Upper lobe of left lung (tissue), 6 donors: ENCODE results near the gene DNASE1L1. TPM values are rescaled to one million over a fixed set of nuclear protein-coding genes. Genes with fewer than 3 reads are reported as not detected.

Experiments
- ATAC-seq, 2 donors: fragments of 200-7000 bp; cut with Tn5 transposase; one replicate each; pipeline ENCODE4 v1.9.1; 2022; ENCODE audit warnings: mild to moderate bottlenecking in 2 of 2, moderate library complexity in 2 of 2; ENCODE audit not compliant: low FRiP score in 2 of 2
- DNase-seq, 2 donors: peaks; one replicate each; pipeline ENCODE4 v3.0.0-alpha.2; 2019 to 2020
- H3K27ac ChIP-seq, 4 donors: fragments of 200-600 bp; sonication (generic); one replicate each; pipeline ENCODE4 v1.5.1; 2016 to 2019
- H3K27me3 ChIP-seq, 4 donors: fragments of 200-600 bp; sonication (generic); one replicate each; pipeline ENCODE4 v1.5.1; 2017 to 2019
- H3K36me3 ChIP-seq, 4 donors: fragments of 200-600 bp; sonication (generic); one replicate each; pipeline ENCODE4 v1.5.1; 2016 to 2019
- H3K4me1 ChIP-seq, 4 donors: fragments of 200-600 bp; sonication (generic); one replicate each; pipeline ENCODE4 v1.5.1; 2018 to 2019
- H3K4me3 ChIP-seq, 4 donors: fragments of 200-600 bp; sonication (generic); one replicate each; pipeline ENCODE4 v1.5.1; 2017 to 2019; ENCODE audit warnings: mild to moderate bottlenecking in 2 of 4, moderate library complexity in 1 of 4
- H3K9me3 ChIP-seq, 4 donors: fragments of 200-600 bp; sonication (generic); one replicate each; pipeline ENCODE4 v1.5.1; 2018 to 2019
- EP300 ChIP-seq, 4 donors: sonication (generic); formaldehyde crosslinking; IDR thresholded peaks; one replicate each; pipeline ENCODE4 v1.5.1; 2017; ENCODE audit warnings: antibody characterized with exemption in 4 of 4, control low read depth in 2 of 4
- POLR2A ChIP-seq, 4 donors: fragments of 450-650 bp; IDR thresholded peaks; one replicate each; pipeline ENCODE4 v1.5.1; 2016 to 2017; ENCODE audit warnings: antibody characterized with exemption in 4 of 4, mild to moderate bottlenecking in 2 of 4
- POLR2AphosphoS5 ChIP-seq, 2 donors: sonication (generic); formaldehyde crosslinking; IDR thresholded peaks; one replicate each; pipeline ENCODE4 v1.5.1; 2017; ENCODE audit warnings: antibody characterized with exemption in 2 of 2
- WGBS, 2 donors: methylation state at CpG; one replicate each; pipeline ENCODE4 v1.1.5; 2017 to 2018; 5-methylcytosine and 5-hydroxymethylcytosine counted together
- total RNA-seq, 6 donors: library from RNA; depleted of rRNA in 4 of 6; stranded (reverse); fragments of >200 nt in 4 of 6; gene quantifications; one replicate each; pipeline versions ENCODE4 v1.1.0 to v1.2.1, GENCODE V29; 2016 to 2021
- TF ChIP-seq, protein P1 (sequence below), 6 experiments: fragments of 450-650 bp in 4 of 6; fragments of 200-600 bp in 2 of 6; sonication (generic) in 2 of 6; IDR thresholded peaks; one replicate each; pipeline ENCODE4 v1.5.1; 2016 to 2019; ENCODE audit warnings: antibody characterized with exemption in 6 of 6
- donor health status: DM: no; HTN: no; CAD: no; lungs with moderate emphysema.
- donor health status: DM: no; HTN: yes; CAD: no; lungs with severe emphysema.

Gene DNASE1L1
- total RNA-seq, 6 donors from 2014 or later, result 18.9 to 55.5 (median 48.2) TPM

DNA sequence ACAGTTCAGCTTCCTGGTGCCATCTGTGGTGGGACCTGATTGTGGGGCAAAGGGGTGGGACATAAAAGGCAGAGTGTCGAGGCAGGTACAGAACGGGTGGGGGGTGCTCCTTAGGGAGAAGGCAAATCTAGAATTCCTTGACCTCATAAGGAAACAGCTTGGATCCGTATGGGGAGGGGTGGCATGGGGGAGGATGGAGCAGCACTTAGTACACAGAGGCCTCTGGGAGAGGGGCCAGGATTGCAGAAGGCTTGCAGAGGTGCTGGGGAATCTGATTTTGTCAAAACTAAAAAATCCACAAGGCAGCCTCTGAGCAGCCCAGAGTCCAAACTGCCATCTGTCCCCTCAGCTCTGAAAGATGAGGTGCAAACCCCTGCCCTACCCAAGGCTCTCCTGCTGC lies 32.3 kb downstream of the DNASE1L1 start:
- Histone ChIP-seq H3K9me3 (peaks cover 0 to 13% (median 0%) of the 10 kb centered on the region in 4 donors), H3K27me3 (peaks cover 0 to 5% (median 0%) of the 10 kb centered on the region in 4 donors), H3K36me3 (peaks cover 0 to 4% (median 0%) of the 10 kb centered on the region in 4 donors), H3K4me3 (no peak overlapping the region), H3K27ac (peak overlapping the region in 2 of 4 donors; percentile 93 to 97), H3K4me1 (peaks cover 17 to 39% (median 28%) of the 10 kb centered on the region in 4 donors)
- ATAC-seq (no peak), DNase-seq (no peak)
- no peak for TF ChIP-seq POLR2AphosphoS5 (IDR thresholded peaks at IDR 0.05)
- no peak for TF ChIP-seq EP300 (IDR thresholded peaks at IDR 0.05)
- TF ChIP-seq, protein P1, sequence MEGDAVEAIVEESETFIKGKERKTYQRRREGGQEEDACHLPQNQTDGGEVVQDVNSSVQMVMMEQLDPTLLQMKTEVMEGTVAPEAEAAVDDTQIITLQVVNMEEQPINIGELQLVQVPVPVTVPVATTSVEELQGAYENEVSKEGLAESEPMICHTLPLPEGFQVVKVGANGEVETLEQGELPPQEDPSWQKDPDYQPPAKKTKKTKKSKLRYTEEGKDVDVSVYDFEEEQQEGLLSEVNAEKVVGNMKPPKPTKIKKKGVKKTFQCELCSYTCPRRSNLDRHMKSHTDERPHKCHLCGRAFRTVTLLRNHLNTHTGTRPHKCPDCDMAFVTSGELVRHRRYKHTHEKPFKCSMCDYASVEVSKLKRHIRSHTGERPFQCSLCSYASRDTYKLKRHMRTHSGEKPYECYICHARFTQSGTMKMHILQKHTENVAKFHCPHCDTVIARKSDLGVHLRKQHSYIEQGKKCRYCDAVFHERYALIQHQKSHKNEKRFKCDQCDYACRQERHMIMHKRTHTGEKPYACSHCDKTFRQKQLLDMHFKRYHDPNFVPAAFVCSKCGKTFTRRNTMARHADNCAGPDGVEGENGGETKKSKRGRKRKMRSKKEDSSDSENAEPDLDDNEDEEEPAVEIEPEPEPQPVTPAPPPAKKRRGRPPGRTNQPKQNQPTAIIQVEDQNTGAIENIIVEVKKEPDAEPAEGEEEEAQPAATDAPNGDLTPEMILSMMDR (IDR thresholded peaks at IDR 0.05), result no peak
- TF ChIP-seq POLR2A (IDR thresholded peaks at IDR 0.05), result no peak
- WGBS, 2 donors, result 63 to 71% methylated on average over 3 of the region's 3 CpGs

DNA sequence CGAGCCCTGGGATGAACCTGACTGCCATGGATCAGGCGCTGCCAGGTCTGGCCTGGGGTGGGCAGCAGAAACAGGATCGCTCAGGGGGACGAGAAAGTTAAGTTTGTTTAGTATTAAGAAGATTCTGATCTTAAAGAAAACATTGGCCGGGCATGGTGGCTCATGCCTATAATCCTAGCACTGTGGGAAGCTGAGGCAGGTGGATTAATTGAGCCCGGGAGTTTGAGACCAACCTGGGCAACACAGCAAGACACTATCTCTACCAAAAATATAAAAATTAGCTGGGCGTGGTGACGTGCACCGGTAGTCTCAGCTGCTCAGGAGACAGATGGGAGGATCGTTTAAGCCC lies 33.9 kb downstream of the DNASE1L1 start:
- peak overlapping the region in 3 of 4 donors; percentile 42 to 89 (median 72) for H3K27ac ChIP-seq
- H3K4me1 ChIP-seq, result peaks cover 17 to 43% (median 22%) of the 10 kb centered on the region in 4 donors
- H3K4me3 ChIP-seq, result peak overlapping the region in 2 of 4 donors; percentile 78 to 88
- no peaks in the 10 kb centered on the region for H3K36me3 ChIP-seq
- 89% methylated on average over 10 of the region's 10 CpGs; no CpG with 5 or more reads in 1 of the 2 donors for WGBS, 2 donors
- H3K9me3 ChIP-seq, result peaks cover 0 to 23% (median 0%) of the 10 kb centered on the region in 4 donors
- H3K27me3 ChIP-seq, result peaks cover 0 to 5% (median 0%) of the 10 kb centered on the region in 4 donors
- no peak for TF ChIP-seq POLR2AphosphoS5 (IDR thresholded peaks at IDR 0.05)
- DNase-seq (no peak), ATAC-seq (no peak)

DNA sequence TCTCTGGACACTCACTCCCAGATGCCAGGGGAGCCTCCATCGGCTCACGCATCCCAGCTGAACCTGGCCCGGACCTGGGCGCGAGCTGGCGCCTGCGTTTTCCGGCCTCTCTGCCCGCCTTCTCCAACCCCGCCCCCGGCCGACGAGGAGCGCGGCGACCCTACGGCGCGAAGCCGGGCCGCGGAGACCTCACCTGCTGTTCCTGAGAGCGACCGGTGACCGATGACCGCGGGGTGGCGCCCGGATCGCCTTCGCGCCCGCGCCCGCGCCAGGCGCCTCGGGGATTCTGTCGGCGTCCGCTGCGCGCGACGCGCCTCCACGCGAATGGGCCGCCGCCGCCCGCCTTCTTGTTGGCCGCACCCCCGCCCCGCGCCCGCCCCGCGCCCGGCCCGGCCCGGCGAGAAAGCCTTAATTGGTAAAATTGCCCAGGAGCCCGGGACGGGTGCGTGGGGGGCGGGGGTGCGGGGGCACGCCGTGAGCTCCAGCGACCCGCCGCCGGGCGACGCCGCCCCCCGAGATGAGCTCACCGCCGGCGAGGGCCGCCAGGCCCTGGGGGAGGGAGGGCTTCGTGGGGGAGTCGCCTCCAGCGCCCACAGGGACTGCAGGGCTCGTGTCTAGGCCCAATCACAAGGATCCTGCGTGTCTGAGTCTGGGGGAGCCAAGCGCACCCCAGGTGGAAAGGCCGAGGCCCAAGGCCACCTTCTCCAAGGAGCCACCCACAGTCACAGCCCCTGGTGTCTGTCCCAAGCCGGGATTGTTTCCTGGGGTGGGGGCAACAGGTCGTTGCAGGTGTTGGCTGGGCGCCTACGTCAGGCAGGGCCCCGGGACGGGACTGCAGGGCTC lies 34.5 kb downstream of the DNASE1L1 start, which contains the start of gene FLNA:
FLNA (minus strand) TSS at position 322 of the 843 bp plus-strand sequence. CDS start 3,389 bp downstream, outside the sequence.
- peak within 1 kb of the TSS; percentile 30 to 89 (median 57) for H3K27ac ChIP-seq
- peak within 1 kb of the TSS in 3 of 4 donors; percentile 43 to 88 (median 78) for H3K4me3 ChIP-seq
- DNase-seq (peak in 1 of 2 donors; percentile 91), ATAC-seq (no peak)
- peaks cover 15 to 48% (median 21%) of the 10 kb centered on the region in 4 donors for H3K4me1 ChIP-seq
- no peaks in the 10 kb centered on the region for H3K36me3 ChIP-seq
- TF ChIP-seq, protein P1 (IDR thresholded peaks at IDR 0.05), result peak in 3 of 6 experiments; percentile 28 to 36 (median 31)
- TF ChIP-seq POLR2A (IDR thresholded peaks at IDR 0.05) (peak in 1 of 4 donors; percentile 17), POLR2AphosphoS5 (IDR thresholded peaks at IDR 0.05) (no peak), EP300 (IDR thresholded peaks at IDR 0.05) (no peak)
- H3K27me3 ChIP-seq, result peaks cover 0 to 5% (median 0%) of the 10 kb centered on the region in 4 donors
- WGBS, 2 donors, result 38% methylated on average over 69 of the region's 95 CpGs; no CpG with 5 or more reads in 1 of the 2 donors
- H3K9me3 ChIP-seq, result peaks cover 0 to 23% (median 0%) of the 10 kb centered on the region in 4 donors

DNA sequence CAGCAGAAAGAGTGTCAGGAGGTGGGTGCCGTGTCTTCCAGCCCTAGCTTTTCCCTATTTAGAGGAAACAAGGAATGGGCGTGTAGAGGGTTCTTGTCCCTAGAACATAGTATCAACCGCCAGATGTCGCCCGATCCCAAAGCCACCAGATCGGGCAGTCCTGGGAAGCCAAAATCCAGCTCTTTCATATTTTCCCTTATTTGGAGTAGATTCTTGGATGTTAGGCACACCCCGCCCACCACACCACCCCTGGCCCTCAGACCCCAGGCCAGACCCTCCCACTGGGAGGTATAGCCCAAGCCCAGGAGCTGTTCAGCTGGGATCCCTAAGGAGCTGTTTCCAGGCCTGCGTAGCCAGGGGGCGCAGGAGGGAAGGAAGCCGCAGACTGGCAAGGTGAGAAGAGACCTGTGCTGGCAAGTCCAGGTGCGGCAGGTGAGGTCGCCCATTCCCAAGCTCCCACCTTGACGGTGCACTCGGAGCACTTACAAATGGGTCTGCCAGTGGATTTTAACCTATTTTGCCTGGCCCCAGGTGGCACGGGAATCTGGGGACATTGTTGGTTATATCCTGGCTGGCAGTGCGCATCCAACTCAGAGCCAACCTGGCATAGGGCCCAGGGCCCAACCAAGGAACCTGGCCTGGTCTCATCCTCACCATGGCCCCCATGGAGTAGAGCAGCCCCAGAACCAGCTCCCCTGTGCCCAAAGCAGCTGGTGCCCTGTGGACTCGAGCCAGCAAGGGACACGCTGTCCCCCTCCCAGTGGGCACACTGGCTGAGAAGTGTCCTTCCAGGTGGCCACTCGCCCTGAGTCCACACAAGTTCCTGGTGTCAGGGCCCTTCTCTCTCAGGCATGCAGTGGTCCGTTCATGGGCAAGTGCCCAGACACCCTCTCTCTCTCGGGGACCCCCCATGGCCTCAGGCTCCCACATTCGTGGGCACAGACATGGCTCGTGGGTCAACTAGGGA lies 35.4 kb downstream of the DNASE1L1 start:
- peak overlapping the region in 3 of 4 donors; percentile 43 to 88 (median 78) for H3K4me3 ChIP-seq
- DNase-seq (peak in 1 of 2 donors; percentile 72), ATAC-seq (peak; percentile 18 to 23)
- H3K27me3 ChIP-seq, result peaks cover 0 to 5% (median 0%) of the 10 kb centered on the region in 4 donors
- H3K9me3 ChIP-seq, result peaks cover 0 to 14% (median 0%) of the 10 kb centered on the region in 4 donors
- H3K27ac ChIP-seq, result peak overlapping the region; percentile 30 to 89 (median 56)
- peaks cover 17 to 56% (median 23%) of the 10 kb centered on the region in 4 donors for H3K4me1 ChIP-seq
- no peaks in the 10 kb centered on the region for H3K36me3 ChIP-seq
- TF ChIP-seq POLR2AphosphoS5 (IDR thresholded peaks at IDR 0.05) (no peak), POLR2A (IDR thresholded peaks at IDR 0.05) (peak in 1 of 4 donors; percentile 1), EP300 (IDR thresholded peaks at IDR 0.05) (no peak)
- TF ChIP-seq, protein P1 (IDR thresholded peaks at IDR 0.05), result peak; percentile 32 to 64 (median 52)
- WGBS, 2 donors, result 56% methylated on average over 22 of the region's 23 CpGs; no CpG with 5 or more reads in 1 of the 2 donors
